ENCODE data around the gene FHOD3.

FHOD3 gene

DNA sequence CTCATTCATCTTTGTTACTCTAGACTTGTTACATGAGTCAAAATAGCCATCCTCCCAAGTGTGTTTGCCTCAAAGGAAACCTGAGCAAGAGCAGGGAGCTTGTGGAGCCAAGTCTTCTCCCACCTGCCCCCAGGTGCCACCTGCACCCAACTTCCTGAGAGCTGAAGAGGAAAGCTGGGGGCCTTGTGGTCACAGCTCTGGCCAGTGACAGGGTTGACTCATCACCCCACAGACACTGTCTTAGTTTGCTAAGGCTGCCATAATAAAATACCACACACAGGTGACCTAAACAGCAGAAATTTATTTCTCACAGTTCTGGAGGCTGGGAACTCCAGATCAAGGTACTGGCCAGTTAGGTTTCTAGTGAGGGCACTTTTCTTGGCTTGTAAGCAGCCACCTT lies 431.7 kb downstream of the FHOD3 start:
- no peaks in the 10 kb centered on the region for H4K20me1 ChIP-seq (ENCODE audit: insufficient read depth, low read length)
- peaks cover 36% of the 10 kb centered on the region for H3K4me1 ChIP-seq (ENCODE audit: low read length)
- H3F3A ChIP-seq (ENCODE audit: insufficient read depth, low read length): peaks cover 23% of the 10 kb centered on the region
- H3K4me2 ChIP-seq (ENCODE audit: low read depth, low read length): peak overlapping the region; percentile 33
- peak overlapping the region; percentile 17; the same call in 1 of the 2 replicates for H2AFZ ChIP-seq (ENCODE audit: low read length)
- no peak overlapping the region for H3K9ac ChIP-seq (ENCODE audit: low read length)
- H3K27ac ChIP-seq (ENCODE audit: low read length): peak overlapping the region; percentile 79
- TF ChIP-seq EZH2 (optimal IDR thresholded peaks at IDR 0.05; ENCODE audit: low read depth, low read length) (no peak), EZH2phosphoT487 (IDR thresholded peaks at IDR 0.05; ENCODE audit: low read length) (no peak)
- TF ChIP-seq, protein P1, sequence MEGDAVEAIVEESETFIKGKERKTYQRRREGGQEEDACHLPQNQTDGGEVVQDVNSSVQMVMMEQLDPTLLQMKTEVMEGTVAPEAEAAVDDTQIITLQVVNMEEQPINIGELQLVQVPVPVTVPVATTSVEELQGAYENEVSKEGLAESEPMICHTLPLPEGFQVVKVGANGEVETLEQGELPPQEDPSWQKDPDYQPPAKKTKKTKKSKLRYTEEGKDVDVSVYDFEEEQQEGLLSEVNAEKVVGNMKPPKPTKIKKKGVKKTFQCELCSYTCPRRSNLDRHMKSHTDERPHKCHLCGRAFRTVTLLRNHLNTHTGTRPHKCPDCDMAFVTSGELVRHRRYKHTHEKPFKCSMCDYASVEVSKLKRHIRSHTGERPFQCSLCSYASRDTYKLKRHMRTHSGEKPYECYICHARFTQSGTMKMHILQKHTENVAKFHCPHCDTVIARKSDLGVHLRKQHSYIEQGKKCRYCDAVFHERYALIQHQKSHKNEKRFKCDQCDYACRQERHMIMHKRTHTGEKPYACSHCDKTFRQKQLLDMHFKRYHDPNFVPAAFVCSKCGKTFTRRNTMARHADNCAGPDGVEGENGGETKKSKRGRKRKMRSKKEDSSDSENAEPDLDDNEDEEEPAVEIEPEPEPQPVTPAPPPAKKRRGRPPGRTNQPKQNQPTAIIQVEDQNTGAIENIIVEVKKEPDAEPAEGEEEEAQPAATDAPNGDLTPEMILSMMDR (IDR thresholded peaks at IDR 0.05; ENCODE audit: low read length): no peak
- no peaks in the 10 kb centered on the region for H3K27me3 ChIP-seq (replicated peaks; ENCODE audit: insufficient read depth, low read length)
- no peaks in the 10 kb centered on the region for H3K9me2 ChIP-seq (replicated peaks; ENCODE audit: insufficient read depth, low read length)
- H3K4me3 ChIP-seq (ENCODE audit: low read length): no peak overlapping the region
- H3K9me3 ChIP-seq (replicated peaks; ENCODE audit: insufficient read depth, low read length): no peaks in the 10 kb centered on the region
- no peaks in the 10 kb centered on the region for H3K36me3 ChIP-seq (replicated peaks; ENCODE audit: insufficient read depth, low read length)
- DNase-seq: peak; percentile 79
- no peaks in the 10 kb centered on the region for H3K79me2 ChIP-seq (ENCODE audit: low read length)

DNA sequence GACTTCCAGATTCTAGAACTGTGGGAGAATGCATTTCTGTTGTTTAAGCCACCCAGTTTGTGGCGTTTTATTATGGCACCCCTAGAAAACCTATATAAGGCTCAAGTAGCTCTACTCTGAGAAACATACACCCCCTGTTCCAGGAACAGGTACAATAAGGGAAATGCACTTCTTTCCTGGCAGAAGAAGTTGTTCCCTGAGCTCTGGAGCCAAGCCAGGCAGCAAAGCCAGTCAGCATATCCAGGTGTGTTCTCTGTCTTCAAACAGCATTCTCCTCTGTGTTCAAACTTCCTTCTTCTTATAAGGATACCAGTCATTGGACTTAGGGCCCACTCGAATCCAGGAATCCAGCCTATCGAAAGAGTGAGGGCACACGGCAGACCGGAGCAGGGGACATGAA lies 434.8 kb downstream of the FHOD3 start:
- Histone ChIP-seq H3K9me3 (replicated peaks; ENCODE audit: insufficient read depth, low read length) (no peaks in the 10 kb centered on the region), H2AFZ (ENCODE audit: low read length) (no peak overlapping the region), H3K79me2 (ENCODE audit: low read length) (no peaks in the 10 kb centered on the region), H3K4me3 (ENCODE audit: low read length) (no peak overlapping the region), H3K9ac (ENCODE audit: low read length) (no peak overlapping the region), H3K4me2 (ENCODE audit: low read depth, low read length) (no peak overlapping the region), H3K27ac (ENCODE audit: low read length) (no peak overlapping the region), H3K4me1 (ENCODE audit: low read length) (peaks cover 59% of the 10 kb centered on the region), H4K20me1 (ENCODE audit: insufficient read depth, low read length) (no peaks in the 10 kb centered on the region), H3K36me3 (replicated peaks; ENCODE audit: insufficient read depth, low read length) (no peaks in the 10 kb centered on the region), H3F3A (ENCODE audit: insufficient read depth, low read length) (peaks cover 33% of the 10 kb centered on the region), H3K27me3 (replicated peaks; ENCODE audit: insufficient read depth, low read length) (no peaks in the 10 kb centered on the region), H3K9me2 (replicated peaks; ENCODE audit: insufficient read depth, low read length) (no peaks in the 10 kb centered on the region)
- no peak for TF ChIP-seq EZH2 (optimal IDR thresholded peaks at IDR 0.05; ENCODE audit: low read depth, low read length)
- TF ChIP-seq, protein P1 (IDR thresholded peaks at IDR 0.05; ENCODE audit: low read length): no peak
- no peak for TF ChIP-seq EZH2phosphoT487 (IDR thresholded peaks at IDR 0.05; ENCODE audit: low read length)
- DNase-seq: no peak

DNA sequence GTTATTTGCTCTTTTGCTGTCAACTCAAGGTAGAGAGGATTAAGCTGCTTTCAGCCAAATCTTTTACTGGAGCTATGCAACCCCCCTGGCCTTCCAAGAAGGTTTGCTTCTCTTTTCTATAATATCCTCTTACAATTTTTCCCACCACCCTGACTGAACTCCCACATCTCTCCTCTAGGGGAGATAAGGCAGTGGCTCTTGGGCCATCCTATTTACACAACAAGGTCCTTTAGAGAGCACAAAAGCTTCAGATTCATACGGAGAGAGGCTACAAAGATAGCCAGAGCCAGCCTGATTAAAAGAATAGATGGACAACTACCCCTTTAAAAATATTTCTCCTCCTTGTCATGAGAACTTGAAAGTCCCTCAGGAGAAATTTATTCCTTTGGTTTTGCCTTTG lies 435.6 kb downstream of the FHOD3 start:
- Histone ChIP-seq H2AFZ (ENCODE audit: low read length) (no peak overlapping the region), H3K9ac (ENCODE audit: low read length) (no peak overlapping the region), H3K4me3 (ENCODE audit: low read length) (no peak overlapping the region), H3K9me2 (replicated peaks; ENCODE audit: insufficient read depth, low read length) (no peaks in the 10 kb centered on the region), H3K27ac (ENCODE audit: low read length) (no peak overlapping the region), H3K36me3 (replicated peaks; ENCODE audit: insufficient read depth, low read length) (no peaks in the 10 kb centered on the region), H3K9me3 (replicated peaks; ENCODE audit: insufficient read depth, low read length) (no peaks in the 10 kb centered on the region), H4K20me1 (ENCODE audit: insufficient read depth, low read length) (no peaks in the 10 kb centered on the region), H3K79me2 (ENCODE audit: low read length) (no peaks in the 10 kb centered on the region), H3K4me1 (ENCODE audit: low read length) (peaks cover 65% of the 10 kb centered on the region), H3K4me2 (ENCODE audit: low read depth, low read length) (no peak overlapping the region), H3K27me3 (replicated peaks; ENCODE audit: insufficient read depth, low read length) (no peaks in the 10 kb centered on the region), H3F3A (ENCODE audit: insufficient read depth, low read length) (peaks cover 33% of the 10 kb centered on the region)
- no peak for DNase-seq
- TF ChIP-seq, protein P1 (IDR thresholded peaks at IDR 0.05; ENCODE audit: low read length): no peak
- TF ChIP-seq EZH2 (optimal IDR thresholded peaks at IDR 0.05; ENCODE audit: low read depth, low read length): no peak
- TF ChIP-seq EZH2phosphoT487 (IDR thresholded peaks at IDR 0.05; ENCODE audit: low read length): no peak

All from MM.1S (cell line).